DOHH2 (cell line): Measurements from ENCODE around the gene FCRL2.

Source experiments
- H3F3A ChIP-seq: fragments of 200-600 bp; sonication (generic), shearing (Covaris generic); 2 replicates; pipeline ENCODE4 v1.6.0; 2016; ENCODE audit warnings: antibody characterized with exemption, mild to moderate bottlenecking; ENCODE audit not compliant: control insufficient read depth, insufficient read depth
- H3K27ac ChIP-seq: fragments of 200-600 bp; sonication (generic); 2 replicates; pipeline ENCODE4 v1.5.1; 2014; ENCODE audit warnings: low read depth, mild to moderate bottlenecking, low read length, moderate library complexity
- H3K27me3 ChIP-seq: fragments of 200-600 bp; sonication (generic); 2 replicates; pipeline ENCODE4 v1.6.1; 2014; ENCODE audit warnings: mild to moderate bottlenecking, low read length, mixed read lengths; ENCODE audit not compliant: control insufficient read depth
- H3K36me3 ChIP-seq: fragments of 200-600 bp; sonication (generic); 2 replicates; pipeline ENCODE4 v1.6.1; 2014; ENCODE audit warnings: mild to moderate bottlenecking, low read length, moderate library complexity, mixed read lengths; ENCODE audit not compliant: control insufficient read depth
- H3K4me1 ChIP-seq: fragments of 200-600 bp; sonication (generic); 2 replicates; pipeline ENCODE4 v1.6.1; 2014; ENCODE audit warnings: mild to moderate bottlenecking, low read length, mixed read lengths; ENCODE audit not compliant: control insufficient read depth
- H3K4me2 ChIP-seq: fragments of 200-600 bp; sonication (generic); 2 replicates; pipeline ENCODE4 v1.6.0; 2014; ENCODE audit warnings: mild to moderate bottlenecking, low read length, moderate library complexity
- H3K4me3 ChIP-seq: fragments of 200-600 bp; sonication (generic); 2 replicates; pipeline ENCODE4 v1.5.1; 2014; ENCODE audit warnings: mild to moderate bottlenecking, low read length, mixed read lengths
- H3K79me2 ChIP-seq: fragments of 200-600 bp; sonication (generic); 2 replicates; pipeline ENCODE4 v1.6.1; 2014; ENCODE audit warnings: mild to moderate bottlenecking, low read length, mixed read lengths; ENCODE audit not compliant: control insufficient read depth
- H3K9me2 ChIP-seq: fragments of 200-600 bp; sonication (generic); replicated peaks from 2 replicates; pipeline ENCODE4 v1.6.1; 2014; ENCODE audit warnings: mild to moderate bottlenecking, low read length, mixed read lengths; ENCODE audit not compliant: control insufficient read depth
- H3K9me3 ChIP-seq: fragments of 200-600 bp; sonication (generic); 2 replicates; pipeline ENCODE4 v1.6.1; 2014; ENCODE audit warnings: antibody characterized with exemption, low read length, mixed read lengths; ENCODE audit not compliant: control insufficient read depth, insufficient read depth
- H4K20me1 ChIP-seq: fragments of 200-600 bp; sonication (generic); 2 replicates; pipeline ENCODE4 v1.6.0; 2014; ENCODE audit warnings: low read depth, mild to moderate bottlenecking, antibody characterized with exemption, low read length, moderate library complexity; ENCODE audit not compliant: control insufficient read depth, insufficient read depth
- CTCF ChIP-seq: fragments of 200-600 bp; sonication (generic); IDR thresholded peaks from one replicate; pipeline ENCODE4 v1.5.1; 2014; ENCODE audit warnings: antibody characterized with exemption, mild to moderate bottlenecking, low read depth, low read length; ENCODE audit not compliant: poor library complexity, severe bottlenecking
- EZH2phosphoT487 ChIP-seq: fragments of 200-600 bp; sonication (generic); IDR thresholded peaks from 2 replicates; pipeline ENCODE4 v1.6.1; 2017; ENCODE audit warnings: borderline replicate concordance, mild to moderate bottlenecking, antibody characterized with exemption, low read length, moderate library complexity, mixed read lengths

FCRL2 gene

GRCh38 chr1:157758018-157758417, 18.9 kb downstream of the FCRL2 start:
- Histone ChIP-seq H3F3A (no peaks in the 10 kb centered on the region), H3K4me2 (peak overlapping the region; percentile 47), H4K20me1 (no peaks in the 10 kb centered on the region), H3K36me3 (peaks cover 18% of the 10 kb centered on the region), H3K27me3 (no peaks in the 10 kb centered on the region), H3K9me3 (peaks cover 25% of the 10 kb centered on the region), H3K79me2 (no peaks in the 10 kb centered on the region), H3K9me2 (no peaks in the 10 kb centered on the region), H3K4me3 (peak overlapping the region; percentile 25), H3K27ac (peak overlapping the region; percentile 7), H3K4me1 (peaks cover 17% of the 10 kb centered on the region)
- TF ChIP-seq EZH2phosphoT487 (no peak), CTCF (no peak)

GRCh38 chr1:157753611-157754010, 23.3 kb downstream of the FCRL2 start:
- Histone ChIP-seq H3K4me2 (no peak overlapping the region), H3K79me2 (no peaks in the 10 kb centered on the region), H3K36me3 (peaks cover 1% of the 10 kb centered on the region)

GRCh38 chr1:157751283-157751682, 25.6 kb downstream of the FCRL2 start:
- H3F3A ChIP-seq = no peaks in the 10 kb centered on the region
- H3K4me1 ChIP-seq = peaks cover 20% of the 10 kb centered on the region
- H3K79me2 ChIP-seq = no peaks in the 10 kb centered on the region
- no peaks in the 10 kb centered on the region for H3K27me3 ChIP-seq
- H3K4me3 ChIP-seq = no peak overlapping the region
- H3K4me2 ChIP-seq = no peak overlapping the region
- no peaks in the 10 kb centered on the region for H3K36me3 ChIP-seq
- H3K9me2 ChIP-seq = no peaks in the 10 kb centered on the region
- TF ChIP-seq CTCF (no peak), EZH2phosphoT487 (no peak)
- no peak overlapping the region for H3K27ac ChIP-seq
- H3K9me3 ChIP-seq = no peaks in the 10 kb centered on the region
- no peaks in the 10 kb centered on the region for H4K20me1 ChIP-seq

More at GRCh38 chr1:157753611-157754010, 23.3 kb downstream of the FCRL2 start:
- TF ChIP-seq CTCF (no peak), EZH2phosphoT487 (no peak)
- H3K4me1 ChIP-seq = peaks cover 17% of the 10 kb centered on the region
- H4K20me1 ChIP-seq = no peaks in the 10 kb centered on the region
- H3K9me3 ChIP-seq = peaks cover 9% of the 10 kb centered on the region
- no peaks in the 10 kb centered on the region for H3K27me3 ChIP-seq
- H3K27ac ChIP-seq = no peak overlapping the region
- H3K4me3 ChIP-seq = no peak overlapping the region
- no peaks in the 10 kb centered on the region for H3K9me2 ChIP-seq
- H3F3A ChIP-seq = no peaks in the 10 kb centered on the region

GRCh38 chr1:157748262-157748817, 28.6 kb downstream of the FCRL2 start:
- Histone ChIP-seq H4K20me1 (no peaks in the 10 kb centered on the region), H3K4me2 (no peak overlapping the region), H3K27me3 (no peaks in the 10 kb centered on the region), H3K9me3 (no peaks in the 10 kb centered on the region), H3K4me1 (peaks cover 20% of the 10 kb centered on the region), H3K4me3 (no peak overlapping the region), H3F3A (no peaks in the 10 kb centered on the region), H3K79me2 (no peaks in the 10 kb centered on the region), H3K9me2 (no peaks in the 10 kb centered on the region), H3K27ac (no peak overlapping the region), H3K36me3 (no peaks in the 10 kb centered on the region)
- TF ChIP-seq EZH2phosphoT487 (no peak), CTCF (no peak)
